SW480 (cell line): Measurements from ENCODE around the gene SLC15A4.
"Not testable (repeated sequence)": the region's sequence is repeated elsewhere in the genome, so short reads cannot be mapped to it uniquely, and the experiment has no call there.

Experiments used
- DNase-seq: peaks from one replicate; pipeline ENCODE4 v3.0.0-alpha.2; 2016; ENCODE audit warnings: low spot score

The SLC15A4 gene

DNA sequence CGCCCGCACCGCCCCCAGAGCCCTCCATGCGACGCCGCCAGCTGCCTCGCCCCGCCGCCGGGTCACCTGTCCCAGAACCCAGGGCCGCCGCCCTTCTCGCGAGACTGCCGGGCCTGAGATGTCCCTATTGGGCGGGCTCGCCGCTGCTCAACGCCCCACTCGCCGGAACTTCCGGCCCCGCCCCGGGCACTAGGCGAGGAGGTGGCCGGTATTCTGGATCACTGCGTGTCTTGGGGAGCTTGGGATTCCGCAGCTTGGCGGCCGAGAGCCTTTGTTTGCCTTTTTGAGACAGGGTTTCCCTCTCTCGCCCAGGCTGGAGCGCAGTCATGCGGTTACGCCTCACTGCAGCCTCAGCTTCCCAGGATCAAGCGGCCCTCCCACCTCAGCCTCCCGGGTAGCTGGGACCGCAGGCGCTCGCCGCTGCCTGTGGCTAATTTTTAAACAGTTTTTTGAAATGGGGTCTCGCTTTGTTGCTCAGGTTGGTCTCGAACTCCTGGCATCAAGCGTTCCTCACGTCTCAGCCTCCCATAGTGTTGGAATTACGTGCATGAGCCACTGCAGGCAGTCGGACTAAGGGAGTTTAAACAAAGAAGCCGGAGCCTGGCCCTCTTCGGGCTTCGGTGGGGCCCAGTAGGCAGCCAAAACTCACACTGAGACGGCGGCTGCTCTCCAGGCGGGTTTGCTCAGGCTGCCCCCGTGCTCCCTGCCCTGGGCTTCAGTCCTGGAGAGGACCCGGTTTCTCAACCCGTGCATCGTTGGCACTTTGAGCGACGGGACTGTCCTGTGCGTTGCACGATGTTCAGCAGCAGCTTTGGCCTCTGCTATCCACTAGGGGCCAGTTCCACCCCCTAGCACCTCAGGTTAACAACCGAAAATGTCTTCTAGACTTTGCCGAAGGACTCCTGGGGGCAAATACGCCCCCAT lies at the start of gene SLC15A4:
TSS of gene SLC15A4 (minus strand) at position 43 of the 924 bp plus-strand sequence. CDS start at position 28, 15 bp downstream.
- peak; percentile 90 for DNase-seq

DNA sequence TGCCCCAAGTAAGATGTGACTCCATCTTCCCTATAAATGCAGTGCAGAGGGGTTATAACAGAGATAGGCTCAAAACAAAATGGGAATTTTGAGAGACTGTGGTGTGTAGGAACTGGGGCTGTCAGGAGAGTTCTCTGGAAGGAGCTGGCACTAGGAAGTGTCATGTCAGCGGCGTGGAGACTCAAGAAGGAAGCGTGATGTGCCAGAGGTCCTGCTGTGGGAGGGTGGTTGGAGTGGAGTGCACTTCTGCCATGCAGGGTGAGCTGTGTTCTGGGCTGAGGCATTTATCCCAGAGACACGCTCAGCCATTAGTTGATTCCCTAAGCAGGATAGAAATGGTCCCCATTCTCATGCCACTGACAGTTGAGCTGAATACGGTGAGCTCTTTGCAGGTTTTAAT lies 48.5 kb upstream of the SLC15A4 start:
- no peak for DNase-seq

DNA sequence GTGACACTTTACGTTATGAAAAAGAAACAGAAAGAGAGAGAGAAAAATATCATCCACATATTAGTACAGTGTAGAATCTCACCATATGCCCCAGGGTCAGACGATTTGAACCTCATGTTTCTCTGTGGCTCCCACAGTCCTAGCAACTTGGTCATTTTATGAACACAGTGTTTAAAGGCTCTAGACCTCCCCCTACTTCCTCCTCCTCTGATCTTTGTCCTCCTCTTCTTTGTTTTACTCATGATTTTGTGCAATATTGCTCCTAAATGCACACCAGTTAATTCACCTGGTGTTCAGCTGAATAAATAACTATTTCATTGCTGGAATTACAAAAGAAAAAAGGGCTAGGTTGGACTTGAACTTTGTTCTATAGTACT lies 47.7 kb upstream of the SLC15A4 start:
- DNase-seq = no peak

DNA sequence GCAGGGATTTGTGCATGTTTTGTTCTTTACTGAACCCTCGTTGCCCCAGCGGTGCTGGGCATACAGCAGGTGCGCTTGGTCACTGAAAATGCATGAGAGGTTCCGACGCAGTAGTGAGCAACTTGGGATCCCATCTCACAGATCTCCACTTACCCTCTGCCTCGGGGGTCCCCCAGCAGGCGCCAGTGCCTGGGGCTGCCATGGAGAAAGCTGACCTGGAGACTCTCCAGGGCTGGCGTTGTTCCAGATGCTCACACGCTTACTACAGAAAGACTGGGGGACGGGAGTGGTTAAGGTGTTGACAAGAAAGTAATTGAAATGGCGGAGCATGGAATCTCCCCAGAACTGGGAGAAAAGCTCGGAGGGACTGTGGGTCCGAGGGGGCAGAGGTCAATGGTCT lies 43.7 kb upstream of the SLC15A4 start:
- DNase-seq = no peak

DNA sequence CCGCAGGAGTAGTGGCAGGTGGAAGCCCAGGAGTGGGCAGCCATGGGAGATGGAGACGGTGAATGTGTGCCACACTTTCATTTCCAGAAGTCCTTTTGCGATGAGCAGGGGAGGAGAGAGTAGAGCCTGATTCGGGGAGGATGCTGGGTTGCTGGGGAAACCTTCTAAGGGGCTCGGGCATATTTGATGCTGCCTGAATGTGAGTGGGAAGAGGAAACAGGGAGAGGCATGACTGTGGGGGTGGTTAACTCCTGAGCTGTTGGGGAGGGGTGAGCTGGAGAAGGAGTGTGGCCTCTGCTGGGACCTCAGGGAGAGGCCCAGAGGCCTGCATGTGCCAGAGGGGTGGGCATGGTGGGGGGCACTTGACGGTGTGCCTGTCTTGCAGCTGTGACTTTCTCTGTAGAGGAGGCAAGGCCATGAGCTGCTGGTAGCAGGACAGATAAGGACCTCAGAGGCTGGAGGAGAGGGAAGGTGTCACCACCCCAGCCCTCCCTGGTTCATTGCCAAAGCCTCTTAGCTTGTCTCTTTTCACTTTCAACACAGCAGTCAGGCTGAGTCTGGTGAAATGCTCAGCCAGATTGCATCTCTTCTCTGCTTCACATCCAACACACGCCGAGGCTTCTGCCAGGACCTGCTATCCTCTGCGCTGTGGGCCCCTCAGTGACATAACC lies 40.9 kb upstream of the SLC15A4 start:
- no peak for DNase-seq

DNA sequence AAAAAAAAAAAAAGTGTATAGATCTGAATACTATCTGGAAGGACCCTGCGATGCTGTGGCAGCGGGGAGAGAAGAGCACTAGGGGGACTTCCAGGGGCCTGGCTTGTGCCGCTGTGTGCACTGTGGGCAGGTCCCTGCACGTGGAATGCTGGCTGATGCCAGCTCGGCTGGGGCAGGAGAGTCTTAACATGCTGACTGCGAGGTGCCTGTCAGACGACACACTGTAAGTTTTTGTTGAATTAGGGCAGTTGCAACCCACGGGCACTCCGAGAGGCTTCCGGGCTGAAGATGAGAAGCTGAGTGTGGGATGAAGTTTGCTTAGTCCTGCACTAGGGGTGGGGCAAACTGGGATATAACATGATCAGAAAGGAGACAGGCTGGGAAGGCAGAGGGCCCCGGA lies 40.2 kb upstream of the SLC15A4 start:
- no peak for DNase-seq

DNA sequence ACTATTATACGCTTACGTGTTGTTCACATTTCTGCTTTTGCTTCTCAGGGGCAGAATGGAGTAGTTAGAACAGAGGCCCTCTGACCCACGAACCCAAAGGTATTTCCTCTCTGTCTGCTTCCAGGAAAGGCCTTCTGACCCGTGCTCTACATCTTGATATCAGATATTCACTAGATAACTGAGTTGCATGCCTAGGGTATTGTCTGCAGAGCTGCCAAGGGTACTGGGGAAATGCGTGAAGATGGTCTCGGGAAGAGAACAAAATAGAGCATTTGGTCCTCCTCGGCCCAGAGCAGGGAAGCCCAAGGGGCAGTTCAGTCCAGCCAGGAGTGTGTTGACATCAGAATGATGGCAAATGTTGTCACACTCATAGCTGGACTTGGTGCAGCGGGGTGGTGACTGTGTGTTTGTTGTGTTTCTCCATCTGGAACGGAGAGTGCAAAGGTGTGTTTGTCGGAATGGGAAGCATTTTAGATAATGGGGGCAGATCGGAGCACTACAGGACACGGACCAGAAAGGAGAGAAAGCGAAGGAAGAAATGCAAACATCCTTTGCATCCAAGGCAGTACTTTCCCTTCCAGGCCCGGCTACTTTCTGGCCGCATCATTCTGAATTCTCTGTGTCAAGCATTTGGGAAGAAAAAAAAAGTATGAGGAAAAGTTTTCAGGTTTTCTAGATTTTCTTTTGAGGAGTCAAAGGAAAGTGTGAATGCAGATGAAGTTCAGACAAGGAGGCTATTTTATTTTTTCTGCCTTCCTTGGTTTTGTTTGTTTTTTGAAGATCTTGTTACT lies 37.7 kb upstream of the SLC15A4 start:
- DNase-seq = no peak

DNA sequence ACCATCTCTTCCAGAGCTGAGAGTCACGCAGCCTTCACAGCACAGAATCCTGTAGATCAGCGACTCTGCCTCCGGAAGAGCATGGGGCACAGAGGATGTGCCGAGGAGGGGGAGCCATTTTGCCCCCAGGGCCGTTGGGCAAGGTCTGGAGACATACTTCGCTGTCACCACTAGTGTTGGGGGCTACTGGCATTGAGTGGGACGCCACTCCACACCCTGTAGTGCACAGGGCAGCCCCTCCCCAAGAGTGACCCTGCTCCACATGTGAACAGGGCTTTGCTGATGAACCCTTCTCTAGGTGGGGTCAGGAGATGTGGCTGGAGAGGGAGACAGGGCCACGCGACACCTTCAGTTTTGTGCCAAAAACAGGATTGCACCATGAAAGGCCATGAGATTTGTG lies 35.6 kb upstream of the SLC15A4 start:
- no peak for DNase-seq

DNA sequence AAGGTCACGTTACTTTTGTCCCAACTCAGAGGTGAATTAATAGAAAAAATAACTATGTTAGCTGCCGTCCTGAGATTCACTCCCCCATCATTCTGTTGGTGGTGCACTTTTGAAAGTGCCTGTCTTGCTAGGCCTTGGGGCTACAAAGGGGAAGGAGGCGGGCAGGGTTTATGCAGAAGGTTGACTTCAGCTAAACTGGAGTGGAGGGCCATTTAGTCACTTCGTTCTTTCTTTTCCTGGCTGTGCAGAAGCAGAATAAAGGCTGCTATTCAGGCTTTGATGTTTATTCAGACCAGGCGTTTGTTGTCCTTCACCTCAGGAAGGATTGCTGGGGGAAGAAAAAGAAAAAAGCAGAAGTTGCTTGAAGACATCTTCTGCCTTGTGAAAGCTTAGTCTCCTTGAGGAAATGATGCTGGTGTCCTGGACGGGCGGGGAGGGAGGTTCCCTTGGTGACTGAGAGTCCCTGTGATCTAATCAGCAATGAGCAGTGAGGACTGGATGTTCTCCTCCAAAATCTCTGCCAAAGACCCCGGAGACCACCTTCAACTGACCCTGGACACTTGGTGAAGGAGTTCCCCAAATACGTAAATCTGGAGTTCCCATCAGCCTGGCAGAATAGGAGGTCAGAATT lies 33.5 kb upstream of the SLC15A4 start:
- DNase-seq = no peak

DNA sequence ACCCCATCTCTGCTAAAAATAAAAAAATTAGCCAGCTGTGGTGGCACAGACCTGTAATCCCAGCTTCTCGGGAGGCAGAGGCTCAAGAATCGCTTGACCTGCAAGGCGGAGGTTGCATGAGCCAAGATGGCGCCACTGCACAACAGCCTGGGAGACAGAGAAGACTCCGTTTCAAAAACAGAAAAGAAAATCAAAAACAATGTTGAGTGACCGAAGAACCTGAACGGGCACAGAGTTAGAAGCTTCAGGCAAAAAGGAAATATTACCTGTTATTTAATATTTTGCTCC lies 33.0 kb upstream of the SLC15A4 start:
- no peak for DNase-seq

DNA sequence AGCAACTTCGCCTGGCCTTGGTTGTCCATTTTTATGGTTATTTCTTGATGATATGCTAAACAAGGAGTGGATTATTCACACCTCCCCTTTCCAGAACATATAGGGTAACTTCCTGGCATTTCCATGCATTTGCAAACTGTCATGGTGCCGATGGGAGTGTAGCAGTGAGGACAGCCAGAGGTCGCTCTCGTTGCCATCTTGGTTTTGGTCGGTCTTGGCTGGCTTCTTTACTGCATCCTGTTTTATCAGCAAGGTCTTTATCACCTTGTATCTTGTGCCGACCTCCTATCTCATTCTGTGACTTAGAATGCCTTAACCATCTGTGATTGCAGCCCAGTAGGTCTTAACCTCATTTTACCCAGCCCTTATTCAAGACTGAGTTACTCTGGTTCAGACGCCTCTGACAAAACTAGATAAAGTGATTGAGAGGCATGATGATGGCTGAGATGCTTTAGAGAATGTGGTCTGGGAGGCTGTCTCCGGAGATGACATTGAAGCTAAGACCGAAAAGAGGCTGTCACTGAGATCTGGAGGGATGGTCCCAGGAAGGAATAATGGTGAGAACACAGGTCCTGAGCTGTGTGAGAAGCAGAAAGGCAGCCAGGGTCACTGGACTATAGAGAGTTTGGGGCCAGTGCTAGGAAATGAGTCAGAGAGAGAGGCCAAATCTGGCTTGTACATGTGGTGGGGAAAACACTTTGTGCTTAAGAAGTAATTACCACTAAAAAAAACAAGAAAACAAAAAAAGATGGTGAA lies 32.5 kb upstream of the SLC15A4 start:
- no peak for DNase-seq

DNA sequence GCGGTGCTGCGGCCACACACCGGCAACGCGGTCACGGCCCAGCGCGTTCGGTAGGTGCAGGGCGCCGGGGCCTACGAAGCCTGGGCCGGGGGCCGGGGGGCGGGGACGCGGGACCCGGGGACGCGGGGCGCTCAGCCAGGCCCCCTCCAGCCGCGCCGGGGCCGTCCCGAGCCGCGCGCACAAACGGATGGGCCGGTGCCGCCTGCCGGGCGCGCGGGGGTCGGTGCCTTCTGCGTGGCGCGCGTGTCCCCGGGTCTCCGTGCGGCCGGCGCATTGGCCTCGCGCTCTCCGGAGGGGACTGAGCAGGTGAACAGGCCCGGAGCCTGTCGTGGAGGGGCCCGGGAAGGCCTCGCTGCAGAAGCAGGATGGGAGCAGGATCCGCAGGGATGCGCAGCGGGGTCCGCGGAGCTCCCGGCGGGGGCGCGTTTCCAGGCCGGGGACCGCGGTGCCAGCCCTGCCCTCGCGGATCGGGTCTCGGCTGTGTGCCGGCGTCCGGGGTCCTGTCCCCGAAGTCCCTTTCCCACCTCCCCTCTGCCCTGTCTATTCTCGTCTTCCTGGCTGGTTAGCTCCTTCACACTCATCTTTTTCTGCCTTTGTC lies 29.9 kb upstream of the SLC15A4 start:
- no peak for DNase-seq

DNA sequence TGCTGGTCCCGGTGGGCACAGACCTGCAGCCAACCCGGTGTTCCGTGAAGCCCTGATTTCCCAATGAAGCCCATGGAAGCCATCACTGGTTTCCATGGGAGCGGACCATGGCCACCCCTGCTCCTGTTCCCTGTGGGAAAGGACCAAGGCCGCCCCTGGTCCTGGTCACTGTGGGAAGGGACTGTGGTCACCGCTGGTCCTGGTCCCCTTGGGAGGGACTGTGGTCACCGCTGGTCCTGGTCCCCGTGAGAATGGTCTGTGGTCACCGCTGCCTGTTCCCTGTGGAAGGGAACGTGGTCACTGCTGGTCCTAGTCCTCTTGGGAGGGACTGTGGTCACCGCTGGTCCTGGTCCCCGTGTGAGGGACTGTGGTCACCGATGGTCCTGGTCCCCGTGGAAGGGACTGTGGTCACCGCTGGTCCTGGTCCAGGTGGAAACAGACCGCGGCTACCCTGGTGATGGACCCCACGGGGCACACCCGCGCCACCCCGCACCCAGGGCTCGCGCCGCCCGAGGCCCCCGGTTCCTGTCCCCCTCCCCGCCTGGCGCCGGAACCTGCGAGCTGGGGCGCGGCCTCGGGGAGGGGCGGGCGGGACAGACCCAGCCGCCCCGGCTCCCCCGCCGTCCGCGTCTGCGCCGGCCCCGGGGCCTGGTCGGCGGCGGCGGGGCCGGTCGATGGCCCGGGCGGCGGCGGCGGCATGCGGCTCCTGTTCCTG lies 29.3 kb upstream of the SLC15A4 start, which contains the start of gene GLT1D1:
TSS of gene GLT1D1 (plus strand) at position 594 of the 715 bp plus-strand sequence. CDS start at position 698, 104 bp downstream.
- no peak for DNase-seq

DNA sequence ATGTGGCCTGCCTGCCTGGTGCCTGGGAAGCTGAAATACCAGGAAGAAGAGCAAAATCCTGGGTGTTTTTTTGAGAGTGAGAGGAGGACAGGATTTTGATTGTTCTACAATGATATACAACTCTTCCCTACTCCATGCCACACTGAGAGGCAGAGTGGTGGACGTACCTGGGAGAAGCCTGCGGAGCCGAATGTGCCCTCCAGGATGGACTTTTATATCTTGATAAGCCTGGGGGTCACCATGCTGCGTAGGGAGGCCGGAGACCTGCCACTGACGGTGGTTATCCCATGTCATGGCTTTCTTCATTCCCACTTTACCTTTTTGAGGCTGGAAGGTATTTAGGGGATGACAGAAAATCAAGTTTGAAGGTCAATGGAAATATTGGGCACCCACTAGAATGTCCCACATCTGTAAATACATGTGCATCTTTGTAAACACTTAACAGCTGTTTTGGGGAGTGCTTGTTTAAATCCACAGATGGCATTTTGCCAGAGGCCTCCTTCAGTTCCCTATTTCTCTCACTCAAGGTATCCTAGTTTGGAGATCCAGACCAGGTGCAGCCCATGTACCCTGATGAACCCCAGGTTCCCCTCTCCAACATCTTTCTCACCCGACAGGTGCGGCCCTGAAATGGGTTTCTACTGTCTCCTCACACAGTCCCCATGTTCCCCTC lies 28.4 kb upstream of the SLC15A4 start:
- DNase-seq = no peak

DNA sequence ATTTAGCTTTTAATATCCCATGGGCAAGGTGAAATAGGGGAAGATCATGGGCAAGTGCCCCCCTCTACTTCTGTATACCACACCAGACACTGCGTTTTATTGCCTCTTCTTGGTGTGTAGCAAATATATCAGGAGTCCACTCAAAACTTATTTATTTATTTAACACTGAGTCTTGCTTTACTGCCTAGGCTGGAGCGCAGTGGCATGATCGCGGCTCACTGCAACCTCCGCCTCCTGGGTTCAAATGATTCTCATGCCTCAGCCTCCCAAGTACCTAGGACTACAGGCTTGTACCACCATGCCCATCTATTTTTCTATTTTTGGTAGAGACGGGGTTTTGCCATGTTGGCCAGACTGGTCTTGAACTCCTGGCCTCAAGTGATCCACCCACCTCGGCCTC lies 27.7 kb upstream of the SLC15A4 start:
- DNase-seq = not testable (repeated sequence)

DNA sequence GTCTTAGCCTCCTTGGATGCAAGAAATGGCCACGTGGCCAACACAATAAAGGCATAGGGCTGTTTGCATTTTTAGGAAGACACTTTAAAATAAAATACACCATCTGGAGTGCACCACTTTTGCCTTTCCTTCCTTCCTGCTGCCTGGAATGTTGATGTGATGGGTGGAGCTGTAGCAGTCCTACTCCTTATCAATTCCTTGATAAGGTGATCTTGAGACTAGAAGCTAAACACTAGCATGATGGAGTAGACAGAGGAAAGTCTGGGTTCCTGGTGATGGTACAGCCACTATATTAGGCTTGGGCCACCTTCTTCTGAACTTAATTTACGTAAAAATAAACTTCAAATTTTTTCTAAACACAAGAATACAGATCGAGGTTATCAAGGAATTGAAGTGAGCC lies 26.6 kb upstream of the SLC15A4 start:
- DNase-seq = no peak

DNA sequence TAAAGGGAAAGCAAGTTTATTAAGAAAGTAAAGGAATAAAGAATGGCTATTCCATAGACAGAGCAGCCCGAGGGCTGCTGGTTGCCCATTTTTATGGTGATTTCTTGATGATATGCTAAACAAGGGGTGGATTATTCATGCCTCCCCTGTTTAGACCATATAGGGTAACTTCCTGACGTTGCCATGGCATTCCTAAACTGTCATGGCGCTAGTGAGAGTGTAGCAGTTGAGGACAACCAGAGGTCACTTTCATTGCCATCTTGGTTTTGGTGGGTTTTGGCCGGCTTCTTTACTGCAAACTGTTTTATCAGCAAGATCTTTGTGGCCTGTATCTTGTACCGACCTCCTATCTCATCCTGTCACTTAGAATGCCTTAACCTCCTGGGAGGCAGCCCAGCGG lies 26.0 kb upstream of the SLC15A4 start:
- not testable (repeated sequence) for DNase-seq

DNA sequence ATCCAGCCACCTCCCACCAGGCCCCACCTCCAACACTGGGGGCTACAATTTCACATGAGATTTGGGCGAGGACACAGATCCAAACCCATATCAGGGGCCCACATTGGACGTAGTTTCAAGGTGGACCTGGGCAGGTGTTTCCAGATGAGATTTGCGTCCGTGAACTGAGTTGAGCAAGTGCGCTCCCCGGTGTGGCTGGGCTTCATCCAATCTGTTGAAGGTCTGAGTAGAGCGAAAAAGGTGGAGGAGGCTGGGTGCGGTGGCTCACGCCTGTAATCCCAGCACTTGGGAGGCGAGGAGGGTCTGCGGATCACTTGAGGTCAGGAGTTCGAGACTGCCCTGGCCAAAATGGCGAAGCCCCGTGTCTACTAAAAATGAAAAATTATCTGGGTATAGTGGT lies 24.6 kb upstream of the SLC15A4 start:
- no peak for DNase-seq

DNA sequence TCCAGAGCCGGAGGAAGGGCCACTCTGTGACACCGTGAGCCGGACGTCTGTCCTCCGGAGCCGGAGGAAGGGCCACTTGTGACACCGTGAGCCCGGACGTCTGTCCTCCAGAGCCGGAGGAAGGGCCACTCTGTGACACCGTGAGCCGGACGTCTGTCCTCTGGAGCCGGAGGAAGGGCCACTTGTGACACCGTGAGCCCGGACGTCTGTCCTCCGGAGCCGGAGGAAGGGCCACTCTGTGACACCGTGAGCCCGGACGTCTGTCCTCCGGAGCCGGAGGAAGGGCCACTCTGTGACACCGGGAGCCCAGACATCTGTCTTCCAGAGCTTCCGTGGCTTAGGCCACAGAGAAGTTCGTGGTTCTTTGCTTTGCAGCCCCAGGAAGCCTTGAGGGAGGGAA lies 22.9 kb upstream of the SLC15A4 start:
- DNase-seq = not testable (repeated sequence)
